A549 (cell line): ENCODE measurements around the gene NECTIN1. TPM values are rescaled to one million over a fixed set of nuclear protein-coding genes. Genes with fewer than 3 reads are reported as not detected.

Experiments
- ATAC-seq, 2 experiments: fragments of 200-7000 bp in 1 of 2; fragments of >200 bp in 1 of 2; cut with Nextera tagmentation in 1 of 2; cut with Tn5 transposase in 1 of 2; 3 replicates each; pipeline versions ENCODE4 v1.8.0 to v1.9.1; 2018 to 2020; ENCODE audit warnings: mild to moderate bottlenecking in 1 of 2, moderate library complexity in 1 of 2
- CTCF ChIA-PET: fragments of 300-600 bp; sonication (Branson Sonifier 250); formaldehyde crosslinking; extraction: SDS; loops from one replicate; lab custom pipeline; 2021; ENCODE audit warnings: antibody characterized with exemption, inconsistent platforms; lab: Yijun Ruan, JAX
- POLR2A ChIA-PET: fragments of 350-600 bp; formaldehyde crosslinking; extraction: SDS; loops from one replicate; lab custom pipeline; 2021; ENCODE audit warnings: antibody characterized with exemption, inconsistent platforms; lab: Yijun Ruan, JAX
- DNase-seq, 2 experiments: peaks; one replicate each; pipeline versions ENCODE4 v3.0.0 to v3.0.0-alpha.2; 2011 to 2016; ENCODE audit warnings: low read depth in 1 of 2, low spot score in 1 of 2
- FAIRE-seq: peaks from 2 replicates; lab custom pipeline; 2011; peaks lifted over from hg19 to GRCh38; lab: Jason Lieb, UNC
- H3K27ac ChIP-seq, 2 experiments: fragments of >200 bp; sonication (Bioruptor Twin); formaldehyde crosslinking; 3 replicates each; pipeline ENCODE4 v1.5.1; 2016 to 2017
- H3K4me1 ChIP-seq: fragments of >200 bp; sonication (Bioruptor Twin); formaldehyde crosslinking; 3 replicates; pipeline ENCODE4 v1.6.1; 2016
- H3K4me2 ChIP-seq: fragments of >200 bp; sonication (Bioruptor Twin); formaldehyde crosslinking; 3 replicates; pipeline ENCODE4 v1.6.1; 2016
- H3K4me3 ChIP-seq: fragments of >200 bp; sonication (Bioruptor Twin); formaldehyde crosslinking; 3 replicates; pipeline ENCODE4 v1.5.1; 2016
- H3K9me3 ChIP-seq: fragments of >200 bp; sonication (Bioruptor Twin); formaldehyde crosslinking; 3 replicates; pipeline ENCODE4 v1.6.1; 2016
- CBX2 ChIP-seq: fragments of 200-600 bp; sonication (generic); IDR thresholded peaks from 2 replicates; pipeline ENCODE4 v1.6.1; 2016; ENCODE audit warnings: low read depth, mild to moderate bottlenecking, borderline replicate concordance
- CEBPB ChIP-seq, 2 experiments: fragments of >200 bp in 1 of 2; sonication (Bioruptor Twin) in 1 of 2; formaldehyde crosslinking in 1 of 2; IDR thresholded peaks; 2 replicates each; pipeline ENCODE4 v1.6.1; 2012 to 2016
- EHF ChIP-seq: fragments of 250-450 bp; sonication (Bioruptor Pico); IDR thresholded peaks from 2 replicates; pipeline ENCODE4 v1.5.0; 2020; ENCODE audit warnings: mild to moderate bottlenecking
- ELK1 ChIP-seq: fragments of 150-350 bp; IDR thresholded peaks from 2 replicates; pipeline ENCODE4 v1.6.1; 2014; ENCODE audit warnings: low read depth, mild to moderate bottlenecking, low read length
- FOSL2 ChIP-seq, 2 experiments: fragments of 450-650 bp in 1 of 2; fragments of >200 bp in 1 of 2; sonication (Bioruptor Twin) in 1 of 2; formaldehyde crosslinking; IDR thresholded peaks; 2 replicates each; pipeline versions ENCODE4 v1.5.0 to v1.6.1; 2016 to 2020; ENCODE audit warnings: mild to moderate bottlenecking in 1 of 2, moderate library complexity in 1 of 2
- HDAC2 ChIP-seq: fragments of 200-600 bp; sonication (generic); IDR thresholded peaks from 2 replicates; pipeline ENCODE4 v1.6.1; 2016
- HOXA7 ChIP-seq: fragments of 250-450 bp; sonication (Bioruptor Pico); IDR thresholded peaks from 2 replicates; pipeline ENCODE4 v1.5.0; 2020; ENCODE audit warnings: mild to moderate bottlenecking, moderate library complexity
- HOXB13 ChIP-seq: fragments of 250-450 bp; sonication (Bioruptor Pico); IDR thresholded peaks from 2 replicates; pipeline ENCODE4 v1.5.0; 2020; ENCODE audit warnings: low read depth, mild to moderate bottlenecking, moderate library complexity
- JUNB ChIP-seq: fragments of >200 bp; sonication (Bioruptor Twin); formaldehyde crosslinking; IDR thresholded peaks from 2 replicates; pipeline ENCODE4 v1.6.1; 2016
- PBX3 ChIP-seq: IDR thresholded peaks from 2 replicates; pipeline ENCODE4 v1.6.1; 2012
- POLR2AphosphoS2 ChIP-seq: conservative IDR thresholded peaks from 2 replicates; pipeline ENCODE4 v1.6.1; 2012; ENCODE audit warnings: low read length, improper control_type of control experiment, inconsistent platforms
- RARB ChIP-seq: fragments of 250-450 bp; sonication (Bioruptor Pico); IDR thresholded peaks from 2 replicates; pipeline ENCODE4 v1.8.0; 2021; ENCODE audit warnings: mild to moderate bottlenecking, moderate library complexity
- SREBF2 ChIP-seq: fragments of 450-650 bp; IDR thresholded peaks from 2 replicates; pipeline ENCODE4 v1.6.1; 2014; ENCODE audit warnings: mild to moderate bottlenecking, moderate library complexity
- TFCP2L1 ChIP-seq: fragments of 250-450 bp; sonication (Bioruptor Pico); IDR thresholded peaks from 2 replicates; pipeline ENCODE4 v1.5.0; 2021; ENCODE audit warnings: mild to moderate bottlenecking
- USF2 ChIP-seq: fragments of 450-650 bp; IDR thresholded peaks from 2 replicates; pipeline ENCODE4 v1.6.1; 2014; ENCODE audit warnings: antibody characterized with exemption
- ZFP36 ChIP-seq: fragments of 450-650 bp; IDR thresholded peaks from 2 replicates; pipeline ENCODE4 v1.6.1; 2014; ENCODE audit warnings: borderline replicate concordance; ENCODE audit not compliant: partially characterized antibody
- WGBS: methylation state at CpG from one replicate; pipeline ENCODE4 v1.1.6; 2017; ENCODE audit errors: missing lambda C conversion rate; 5-methylcytosine and 5-hydroxymethylcytosine counted together
- polyA plus RNA-seq, 4 experiments: library from polyadenylated mRNA; depleted of rRNA in 3 of 4; stranded (reverse); fragments of >200 nt; fragmentation: RNase III in 1 of 4; extraction: RNeasy Plus Mini Kit Qiagen cat#74134 plus additional on column Dnase treatment in 1 of 4; gene quantifications; 2 replicates in 3 of 4; 3 replicates in 1 of 4; pipeline ENCODE4 v1.2.3, GENCODE V29; 2011 to 2017
- TF ChIP-seq, protein P1 (sequence below): fragments of 200-600 bp; sonication (generic); IDR thresholded peaks from 2 replicates; pipeline ENCODE4 v1.6.1; 2016; ENCODE audit warnings: antibody characterized with exemption, mild to moderate bottlenecking, moderate library complexity

The NECTIN1 gene
- polyA plus RNA-seq, 2 of the 4 experiments (the other 2 are of a cell fraction) = 2.2 to 5.5 TPM

DNA sequence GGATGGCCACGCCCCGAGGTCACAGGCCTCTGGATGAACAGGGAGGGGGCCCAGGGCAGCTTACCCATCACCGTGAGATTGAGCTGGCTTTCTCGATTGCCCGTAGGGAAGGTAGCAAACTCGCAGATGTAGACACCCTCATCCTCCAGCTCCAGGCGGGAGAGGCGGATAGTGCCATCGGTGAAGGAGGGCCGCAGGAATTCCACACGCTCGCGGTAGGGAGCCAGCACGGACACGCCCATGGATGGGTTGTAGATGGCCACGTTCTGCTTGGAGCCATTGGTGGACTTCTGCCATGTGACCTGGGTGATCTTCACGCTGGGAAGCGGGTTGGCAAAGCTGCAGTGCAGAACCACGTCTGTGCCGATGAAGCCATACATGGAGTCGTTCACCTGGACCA is 50.6 kb downstream of the NECTIN1 start:
- Histone ChIP-seq H3K9me3 (no peaks in the 10 kb centered on the region; the same call in 2 of the 3 replicates), H3K4me1 (no peaks in the 10 kb centered on the region), H3K4me3 (no peak overlapping the region), H3K4me2 (no peak overlapping the region), H3K27ac (no peak overlapping the region)
- POLR2A ChIA-PET = no interaction called here
- WGBS = 94% methylated on average over 18 of the region's 21 CpGs
- CTCF ChIA-PET = interaction anchor here (1.0 kb wide), 1 partner anchor 204 kb away, joined by 3 read pairs; no protein-coding TSS in a partner anchor
- FAIRE-seq (no peak), ATAC-seq (no peak)
- TF ChIP-seq HOXB13 (CRISPR knock-in tag) = no peak
- TF ChIP-seq ZFP36 = no peak
- TF ChIP-seq FOSL2 (IDR thresholded peaks at IDR 0.05) = no peak
- TF ChIP-seq FOSL2 (CRISPR knock-in tag; IDR thresholded peaks at IDR 0.05) = no peak
- no peak for TF ChIP-seq CEBPB (IDR thresholded peaks at IDR 0.05)
- no peak for TF ChIP-seq JUNB
- TF ChIP-seq SREBF2 = no peak
- no peak for TF ChIP-seq EHF (CRISPR knock-in tag)
- TF ChIP-seq PBX3 = no peak
- TF ChIP-seq, all 56 proteins: peak for 0
- DNase-seq = no peak

GRCh38 chr11:119677840-119678239 is 51.2 kb downstream of the NECTIN1 start:
- TF ChIP-seq ZFP36 (peak; percentile 51), USF2 (no peak)
- H3K4me3 ChIP-seq = no peak overlapping the region
- no peaks in the 10 kb centered on the region for H3K4me1 ChIP-seq
- no peak for ATAC-seq
- no peak overlapping the region for H3K4me2 ChIP-seq
- no peak for FAIRE-seq
- ChIA-PET POLR2A (no interaction called here), CTCF (interaction anchor here (1.0 kb wide), 1 partner anchor 203 kb away, joined by 3 read pairs; no protein-coding TSS in a partner anchor)
- no peaks in the 10 kb centered on the region; the same call in 2 of the 3 replicates for H3K9me3 ChIP-seq
- no peak overlapping the region for H3K27ac ChIP-seq
- DNase-seq = no peak
- 88% methylated on average over 6 of the region's 9 CpGs for WGBS

DNA sequence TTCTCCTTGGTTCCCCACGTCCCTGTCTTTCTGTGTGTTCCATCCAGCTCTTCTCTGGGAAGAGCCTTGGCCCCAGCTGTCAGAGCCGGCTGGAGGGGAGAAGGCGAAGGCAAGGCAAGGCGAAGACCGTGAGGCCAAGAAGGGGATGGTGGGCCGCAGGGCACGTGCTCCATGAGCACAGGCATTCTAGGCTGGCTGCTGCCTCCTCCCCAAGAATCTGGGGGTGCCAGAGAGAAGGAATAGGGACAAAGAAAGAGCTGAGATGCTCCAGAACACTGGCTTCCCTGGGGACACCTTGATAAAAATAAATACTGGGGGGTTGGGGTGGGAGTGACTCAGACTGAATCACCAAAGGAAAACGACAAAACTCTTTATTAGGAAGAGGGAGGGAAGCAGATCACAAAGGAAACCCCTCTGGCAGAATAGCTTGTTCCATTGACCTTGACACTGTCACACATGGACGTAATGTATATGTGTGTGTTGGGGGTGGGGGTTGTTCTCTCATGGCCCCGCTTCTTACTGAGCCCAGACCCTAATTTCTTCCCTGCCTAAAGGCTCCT is 52.5 kb downstream of the NECTIN1 start:
- CTCF ChIA-PET = interaction anchor here (0.7 kb wide), 1 partner anchor 44 kb away, joined by 3 read pairs; no protein-coding TSS in a partner anchor
- TF ChIP-seq TFCP2L1 (CRISPR knock-in tag) = no peak
- TF ChIP-seq FOSL2 (IDR thresholded peaks at IDR 0.05) = no peak
- TF ChIP-seq FOSL2 (CRISPR knock-in tag; IDR thresholded peaks at IDR 0.05) = no peak
- TF ChIP-seq HOXA7 (CRISPR knock-in tag) = no peak
- TF ChIP-seq HDAC2 = no peak
- TF ChIP-seq JUNB = no peak
- TF ChIP-seq ELK1 = no peak
- TF ChIP-seq POLR2AphosphoS2 = no peak
- no peak for TF ChIP-seq USF2
- TF ChIP-seq, protein P1, sequence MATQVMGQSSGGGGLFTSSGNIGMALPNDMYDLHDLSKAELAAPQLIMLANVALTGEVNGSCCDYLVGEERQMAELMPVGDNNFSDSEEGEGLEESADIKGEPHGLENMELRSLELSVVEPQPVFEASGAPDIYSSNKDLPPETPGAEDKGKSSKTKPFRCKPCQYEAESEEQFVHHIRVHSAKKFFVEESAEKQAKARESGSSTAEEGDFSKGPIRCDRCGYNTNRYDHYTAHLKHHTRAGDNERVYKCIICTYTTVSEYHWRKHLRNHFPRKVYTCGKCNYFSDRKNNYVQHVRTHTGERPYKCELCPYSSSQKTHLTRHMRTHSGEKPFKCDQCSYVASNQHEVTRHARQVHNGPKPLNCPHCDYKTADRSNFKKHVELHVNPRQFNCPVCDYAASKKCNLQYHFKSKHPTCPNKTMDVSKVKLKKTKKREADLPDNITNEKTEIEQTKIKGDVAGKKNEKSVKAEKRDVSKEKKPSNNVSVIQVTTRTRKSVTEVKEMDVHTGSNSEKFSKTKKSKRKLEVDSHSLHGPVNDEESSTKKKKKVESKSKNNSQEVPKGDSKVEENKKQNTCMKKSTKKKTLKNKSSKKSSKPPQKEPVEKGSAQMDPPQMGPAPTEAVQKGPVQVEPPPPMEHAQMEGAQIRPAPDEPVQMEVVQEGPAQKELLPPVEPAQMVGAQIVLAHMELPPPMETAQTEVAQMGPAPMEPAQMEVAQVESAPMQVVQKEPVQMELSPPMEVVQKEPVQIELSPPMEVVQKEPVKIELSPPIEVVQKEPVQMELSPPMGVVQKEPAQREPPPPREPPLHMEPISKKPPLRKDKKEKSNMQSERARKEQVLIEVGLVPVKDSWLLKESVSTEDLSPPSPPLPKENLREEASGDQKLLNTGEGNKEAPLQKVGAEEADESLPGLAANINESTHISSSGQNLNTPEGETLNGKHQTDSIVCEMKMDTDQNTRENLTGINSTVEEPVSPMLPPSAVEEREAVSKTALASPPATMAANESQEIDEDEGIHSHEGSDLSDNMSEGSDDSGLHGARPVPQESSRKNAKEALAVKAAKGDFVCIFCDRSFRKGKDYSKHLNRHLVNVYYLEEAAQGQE = no peak
- no peak for TF ChIP-seq ZFP36
- TF ChIP-seq CBX2 = no peak
- TF ChIP-seq RARB (CRISPR knock-in tag) = no peak
- Histone ChIP-seq H3K4me1 (no peaks in the 10 kb centered on the region), H3K4me2 (no peak overlapping the region), H3K4me3 (no peak overlapping the region), H3K27ac (no peak overlapping the region), H3K9me3 (no peaks in the 10 kb centered on the region; the same call in 2 of the 3 replicates)
- WGBS = 81% methylated on average over 10 of the region's 10 CpGs
- DNase-seq = no peak
- no peak for FAIRE-seq
- POLR2A ChIA-PET = no interaction called here
- no peak for ATAC-seq
